Neuronal stem cell (in vitro differentiated cells): ENCODE measurements around the gene PRRC2B.

Experiments used
- DNase-seq: peaks from one replicate; pipeline ENCODE4 v3.0.0-alpha.2; 2013; ENCODE audit warnings: low spot score
- H2AFZ ChIP-seq: one replicate; pipeline ENCODE4 v1.6.1; 2013; ENCODE audit warnings: mild to moderate bottlenecking, low read length, inconsistent platforms
- H2AK5ac ChIP-seq: 2 replicates; pipeline ENCODE4 v1.6.1; 2013; ENCODE audit warnings: low read depth, mild to moderate bottlenecking, inconsistent platforms, low read length, moderate library complexity, mixed read lengths
- H2BK120ac ChIP-seq: 2 replicates; pipeline ENCODE4 v1.6.1; 2013; ENCODE audit warnings: low read depth, mild to moderate bottlenecking, inconsistent platforms, low read length, moderate library complexity, mixed read lengths
- H2BK12ac ChIP-seq: one replicate; pipeline ENCODE4 v1.6.1; 2013; ENCODE audit warnings: low read length, inconsistent platforms
- H2BK15ac ChIP-seq: 2 replicates; pipeline ENCODE4 v1.6.1; 2013; ENCODE audit warnings: mild to moderate bottlenecking, low read length, inconsistent platforms, mixed read lengths
- H2BK5ac ChIP-seq: one replicate; pipeline ENCODE4 v1.6.1; 2013; ENCODE audit warnings: inconsistent platforms, mild to moderate bottlenecking, low read length, moderate library complexity
- H3K14ac ChIP-seq: one replicate; pipeline ENCODE4 v1.6.1; 2013; ENCODE audit warnings: low read length, inconsistent platforms
- H3K18ac ChIP-seq: 2 replicates; pipeline ENCODE4 v1.6.1; 2013; ENCODE audit warnings: low read length, inconsistent platforms
- H3K23ac ChIP-seq: 2 replicates; pipeline ENCODE4 v1.6.1; 2013; ENCODE audit warnings: low read depth, mild to moderate bottlenecking, mixed read lengths, low read length, inconsistent platforms; ENCODE audit not compliant: poor library complexity
- H3K27ac ChIP-seq: replicated peaks from 3 replicates; pipeline ENCODE4 v1.5.1; 2013; ENCODE audit warnings: low read length, inconsistent platforms
- H3K27me3 ChIP-seq, 3 experiments: 2 replicates each; pipeline ENCODE4 v1.6.1; 2013; ENCODE audit warnings: low read length in 3 of 3, mild to moderate bottlenecking in 2 of 3, inconsistent platforms in 1 of 3, low read depth in 1 of 3, mixed read lengths in 1 of 3, moderate library complexity in 1 of 3; ENCODE audit not compliant: control insufficient read depth in 3 of 3, insufficient read depth in 3 of 3
- H3K36me3 ChIP-seq, 2 donors: replicated peaks in 1 of 2; 2 replicates each; pipeline ENCODE4 v1.6.1; 2013; ENCODE audit warnings: low read length in 2 of 2; ENCODE audit not compliant: control insufficient read depth in 2 of 2, insufficient read depth in 2 of 2
- H3K4ac ChIP-seq: 2 replicates; pipeline ENCODE4 v1.6.1; 2013; ENCODE audit warnings: inconsistent platforms, mild to moderate bottlenecking, low read length, moderate library complexity
- H3K4me1 ChIP-seq, 2 donors: 1 replicate in 1 of 2; 2 replicates in 1 of 2; pipeline ENCODE4 v1.6.1; 2013; ENCODE audit warnings: low read length in 2 of 2, low read depth in 1 of 2; ENCODE audit not compliant: control insufficient read depth in 2 of 2, insufficient read depth in 1 of 2
- H3K4me2 ChIP-seq: one replicate; pipeline ENCODE4 v1.6.1; 2013; ENCODE audit warnings: mild to moderate bottlenecking, low read length, inconsistent platforms; ENCODE audit not compliant: insufficient read depth, poor library complexity, severe bottlenecking
- H3K4me3 ChIP-seq, 2 donors: 2 replicates each; pipeline ENCODE4 v1.5.1; 2013; ENCODE audit warnings: low read length in 2 of 2, mild to moderate bottlenecking in 2 of 2, inconsistent platforms in 1 of 2, moderate library complexity in 1 of 2
- H3K79me1 ChIP-seq: one replicate; pipeline ENCODE4 v1.6.1; 2013; ENCODE audit warnings: low read depth, mild to moderate bottlenecking, inconsistent platforms, low read length, moderate library complexity
- H3K9ac ChIP-seq: one replicate; pipeline ENCODE4 v1.6.1; 2013; ENCODE audit warnings: mild to moderate bottlenecking, low read depth, low read length, inconsistent platforms; ENCODE audit not compliant: poor library complexity
- H3K9me3 ChIP-seq, 2 donors: replicated peaks in 1 of 2; 2 replicates each; pipeline versions ENCODE3 to v1.6.1; 2013; ENCODE audit warnings: low read length in 2 of 2, mild to moderate bottlenecking in 2 of 2, inconsistent platforms in 1 of 2, low read depth in 1 of 2, mixed read lengths in 1 of 2, moderate library complexity in 1 of 2; ENCODE audit not compliant: control insufficient read depth in 2 of 2, insufficient read depth in 1 of 2
- H4K8ac ChIP-seq: one replicate; pipeline ENCODE4 v1.6.1; 2013; ENCODE audit warnings: low read depth, mild to moderate bottlenecking, inconsistent platforms, low read length, moderate library complexity
- H4K91ac ChIP-seq: one replicate; pipeline ENCODE4 v1.6.1; 2013; ENCODE audit warnings: low read length, low read depth, mild to moderate bottlenecking, inconsistent platforms; ENCODE audit not compliant: poor library complexity
- WGBS, 2 donors: extraction: QIAGEN DNeasy Blood & Tissue Kit; methylation state at CpG; one replicate each; pipeline ENCODE4 v1.1.7; 2013; ENCODE audit warnings: missing lambda C conversion rate in 2 of 2, mixed read lengths in 1 of 2; ENCODE audit not compliant: insufficient read length in 2 of 2, insufficient replicate concordance in 1 of 2; ENCODE audit errors: extremely low coverage in 2 of 2; 5-methylcytosine and 5-hydroxymethylcytosine counted together

PRRC2B gene

DNA sequence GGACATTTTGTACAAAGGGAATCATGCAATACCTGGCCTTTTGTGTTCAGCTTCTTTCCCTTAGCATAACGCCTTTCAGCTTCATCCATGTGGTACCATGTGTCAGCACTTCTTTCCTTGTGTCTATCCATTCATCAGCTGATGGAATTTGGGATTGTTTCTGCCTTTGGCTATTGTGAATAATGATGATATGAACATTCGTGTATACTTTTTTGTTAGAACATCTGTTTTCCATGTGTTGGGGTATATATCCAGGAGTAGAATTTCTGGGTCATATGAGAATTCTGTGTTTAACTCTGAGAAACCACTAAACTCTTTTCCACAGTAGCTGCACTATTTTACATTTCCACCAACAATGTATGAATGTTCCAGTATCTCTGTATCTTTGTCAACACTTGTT is 14.8 kb upstream of the PRRC2B start:
- Histone ChIP-seq H3K4ac (no peak overlapping the region), H2AK5ac (no peak overlapping the region), H3K36me3 (no peaks in the 10 kb centered on the region), H3K4me2 (no peak overlapping the region), H2BK12ac (no peak overlapping the region), H2AFZ (no peak overlapping the region), H3K23ac (no peak overlapping the region), H3K27me3 (no peaks in the 10 kb centered on the region), H3K4me3 (no peak overlapping the region), H2BK120ac (no peak overlapping the region), H4K8ac (no peak overlapping the region), H3K79me1 (no peaks in the 10 kb centered on the region), H3K27ac (no peak overlapping the region), H3K9ac (no peak overlapping the region), H3K18ac (no peak overlapping the region), H3K14ac (no peak overlapping the region), H3K4me1 (peaks cover 8 to 10% of the 10 kb centered on the region in 2 donors), H2BK15ac (no peak overlapping the region), H3K9me3 (no peaks in the 10 kb centered on the region), H4K91ac (no peak overlapping the region), H2BK5ac (no peak overlapping the region)
- no peak for DNase-seq
- WGBS, 2 donors = no CpG with 5 or more reads among the region's 2 CpGs

DNA sequence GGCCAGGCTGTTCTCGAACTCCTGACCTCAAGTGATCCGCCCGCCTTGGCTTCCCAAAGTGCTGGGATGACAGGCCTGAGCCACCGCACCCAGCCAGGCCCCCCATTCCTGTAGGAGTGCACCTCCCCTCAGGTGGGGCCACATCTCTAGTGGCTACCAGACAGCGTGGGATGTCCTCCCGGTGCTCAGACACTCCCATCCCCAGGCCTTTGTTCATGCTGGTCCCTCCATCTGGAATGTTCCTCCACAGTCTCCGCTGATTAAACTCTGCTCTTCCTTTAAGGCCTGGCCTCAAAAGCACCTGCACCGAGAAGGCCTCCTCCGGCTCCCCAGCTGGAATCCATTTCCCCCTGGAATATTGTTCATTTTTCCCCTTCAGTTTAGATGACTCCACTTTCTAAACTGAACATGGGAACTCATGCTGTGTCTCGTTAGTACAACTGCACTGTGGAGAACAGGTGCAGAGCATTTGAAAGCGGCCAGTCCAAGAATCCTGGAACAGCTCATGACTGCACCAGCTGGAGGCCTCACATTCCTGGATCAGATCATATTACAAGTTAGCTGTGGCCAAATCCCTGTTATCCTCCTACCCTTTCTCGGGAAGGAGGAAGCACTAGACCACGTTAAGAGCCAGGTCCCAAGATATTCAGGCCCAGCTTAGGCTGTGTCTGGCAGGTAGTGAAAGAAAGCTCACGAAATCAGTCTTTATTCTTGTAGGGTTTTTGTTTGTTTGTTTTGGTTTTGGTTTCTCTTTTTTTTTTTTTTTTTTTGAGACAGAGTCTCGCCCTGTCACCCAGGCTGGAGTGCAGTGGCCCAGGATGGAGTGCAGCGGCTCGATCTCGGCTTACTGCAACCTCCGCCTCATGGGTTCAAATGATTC is 10.8 kb upstream of the PRRC2B start:
- H2AK5ac ChIP-seq = peak overlapping the region; percentile 77
- H3K27ac ChIP-seq = peak overlapping the region; percentile 98
- H3K14ac ChIP-seq = peak overlapping the region; percentile 76
- H3K4me3 ChIP-seq = no peak overlapping the region
- H4K91ac ChIP-seq = peak overlapping the region; percentile 79
- H3K79me1 ChIP-seq = no peaks in the 10 kb centered on the region
- H3K4me2 ChIP-seq = peak overlapping the region; percentile 48
- H2BK5ac ChIP-seq = peak overlapping the region; percentile 91
- H2BK12ac ChIP-seq = peak overlapping the region; percentile 78
- H3K18ac ChIP-seq = peak overlapping the region; percentile 98
- H3K4ac ChIP-seq = peak overlapping the region; percentile 98
- peaks cover 10 to 11% of the 10 kb centered on the region in 2 donors for H3K4me1 ChIP-seq
- H3K27me3 ChIP-seq = no peaks in the 10 kb centered on the region
- H2BK120ac ChIP-seq = peak overlapping the region; percentile 56
- H2AFZ ChIP-seq = peak overlapping the region; percentile 79
- H3K23ac ChIP-seq = no peak overlapping the region
- peak overlapping the region; percentile 72 for H4K8ac ChIP-seq
- no peaks in the 10 kb centered on the region for H3K9me3 ChIP-seq
- peak; percentile 80 for DNase-seq
- H3K36me3 ChIP-seq = no peaks in the 10 kb centered on the region
- no CpG with 5 or more reads among the region's 19 CpGs for WGBS, 2 donors
- H3K9ac ChIP-seq = no peak overlapping the region
- peak overlapping the region; percentile 89 for H2BK15ac ChIP-seq

DNA sequence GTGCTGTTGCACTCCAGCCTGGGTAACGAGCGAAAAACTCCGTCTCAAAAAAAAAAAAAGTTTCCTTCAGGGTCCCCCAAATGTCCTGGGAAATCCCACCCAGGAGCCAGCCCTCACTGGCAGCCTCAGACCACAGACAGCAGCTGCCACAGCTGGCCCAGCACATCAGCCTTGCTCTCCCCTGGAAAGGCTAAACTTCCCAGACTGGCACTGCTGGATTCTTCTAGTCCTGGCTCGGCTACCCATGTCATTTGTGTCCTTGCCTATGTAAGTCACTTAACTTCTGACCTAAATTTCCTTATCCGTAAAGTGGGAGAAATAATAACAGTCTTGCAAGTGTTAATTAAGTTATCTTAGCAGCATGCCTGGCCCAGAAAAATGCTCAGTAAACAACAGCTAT is 8.6 kb upstream of the PRRC2B start:
- Histone ChIP-seq H3K4ac (no peak overlapping the region), H3K36me3 (no peaks in the 10 kb centered on the region), H3K27ac (peak overlapping the region; percentile 54), H3K14ac (no peak overlapping the region), H3K9ac (no peak overlapping the region), H2BK15ac (peak overlapping the region; percentile 43), H2BK120ac (no peak overlapping the region), H2AK5ac (peak overlapping the region; percentile 86), H3K4me3 (no peak overlapping the region), H3K27me3 (no peaks in the 10 kb centered on the region), H2BK12ac (no peak overlapping the region), H2AFZ (no peak overlapping the region), H3K18ac (peak overlapping the region; percentile 90), H3K4me1 (peaks cover 10 to 11% of the 10 kb centered on the region in 2 donors), H4K91ac (no peak overlapping the region), H4K8ac (no peak overlapping the region), H3K9me3 (no peaks in the 10 kb centered on the region), H3K79me1 (no peaks in the 10 kb centered on the region), H2BK5ac (peak overlapping the region; percentile 88), H3K4me2 (no peak overlapping the region), H3K23ac (no peak overlapping the region)
- no peak for DNase-seq
- WGBS, 2 donors = no CpG with 5 or more reads among the region's 5 CpGs

DNA sequence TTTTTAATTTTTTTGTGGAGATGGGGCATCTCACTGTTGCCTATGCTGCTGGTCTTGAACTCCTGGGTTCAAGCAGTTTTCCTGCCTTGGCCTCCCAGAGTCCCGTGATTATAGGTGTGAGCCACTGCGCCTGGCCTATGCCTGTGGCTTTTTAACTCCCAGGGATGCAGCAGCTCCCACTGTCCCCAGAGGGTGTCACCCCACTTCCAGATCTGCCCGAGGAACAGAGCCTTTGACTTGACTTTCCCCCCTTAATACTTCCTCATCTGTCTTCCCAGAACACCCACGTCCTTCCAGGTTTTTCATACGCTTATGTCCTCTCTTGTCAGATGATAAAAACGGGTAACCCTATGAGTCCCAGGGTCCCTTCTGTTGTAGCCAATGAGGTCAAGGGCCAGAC is 7.6 kb upstream of the PRRC2B start:
- no peak overlapping the region for H4K8ac ChIP-seq

More for the DNA sequence above, 7.6 kb upstream of the PRRC2B start:
- H3K14ac ChIP-seq = no peak overlapping the region
- no peaks in the 10 kb centered on the region for H3K79me1 ChIP-seq
- H4K91ac ChIP-seq = no peak overlapping the region
- peak overlapping the region; percentile 35 for H3K18ac ChIP-seq
- no peak overlapping the region for H3K4me2 ChIP-seq
- H3K36me3 ChIP-seq = no peaks in the 10 kb centered on the region
- H2BK120ac ChIP-seq = no peak overlapping the region
- no peak overlapping the region for H2AFZ ChIP-seq
- H2AK5ac ChIP-seq = peak overlapping the region; percentile 84
- H3K27me3 ChIP-seq = no peaks in the 10 kb centered on the region
- no CpG with 5 or more reads among the region's 6 CpGs for WGBS, 2 donors
- no peak for DNase-seq
- peaks cover 10 to 11% of the 10 kb centered on the region in 2 donors for H3K4me1 ChIP-seq
- H2BK12ac ChIP-seq = no peak overlapping the region
- no peak overlapping the region for H3K4me3 ChIP-seq
- H3K4ac ChIP-seq = no peak overlapping the region
- H3K9me3 ChIP-seq = no peaks in the 10 kb centered on the region
- H3K23ac ChIP-seq = no peak overlapping the region
- peak overlapping the region; percentile 49 for H2BK15ac ChIP-seq
- H3K9ac ChIP-seq = no peak overlapping the region
- no peak overlapping the region for H3K27ac ChIP-seq
- no peak overlapping the region for H2BK5ac ChIP-seq
